ENCODE measurements around the gene MRO.

The MRO gene

DNA sequence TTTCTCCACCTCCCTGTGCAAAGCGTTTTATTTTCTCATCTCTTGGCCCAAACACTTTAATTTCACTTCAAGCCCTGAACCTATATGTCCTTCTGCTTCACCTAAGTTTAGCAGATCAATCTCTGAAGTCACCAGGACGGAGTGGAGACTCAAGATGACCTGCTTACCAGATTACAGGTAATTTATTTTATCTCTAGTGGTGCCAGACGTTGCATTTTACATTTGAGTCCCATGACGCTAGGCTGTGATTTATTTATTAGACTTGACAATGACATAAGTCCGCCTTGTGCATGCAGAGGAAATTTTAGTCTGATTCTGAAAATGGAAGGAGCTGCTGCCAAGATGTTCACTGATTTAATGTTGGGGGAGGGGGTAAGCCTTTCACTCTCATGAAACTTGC lies 73.9 kb downstream of the MRO start:
- H3K4me3 ChIP-seq (ENCODE audit: control insufficient read depth, low read depth, low read length), result no peak overlapping the region
- TF ChIP-seq, protein P1, sequence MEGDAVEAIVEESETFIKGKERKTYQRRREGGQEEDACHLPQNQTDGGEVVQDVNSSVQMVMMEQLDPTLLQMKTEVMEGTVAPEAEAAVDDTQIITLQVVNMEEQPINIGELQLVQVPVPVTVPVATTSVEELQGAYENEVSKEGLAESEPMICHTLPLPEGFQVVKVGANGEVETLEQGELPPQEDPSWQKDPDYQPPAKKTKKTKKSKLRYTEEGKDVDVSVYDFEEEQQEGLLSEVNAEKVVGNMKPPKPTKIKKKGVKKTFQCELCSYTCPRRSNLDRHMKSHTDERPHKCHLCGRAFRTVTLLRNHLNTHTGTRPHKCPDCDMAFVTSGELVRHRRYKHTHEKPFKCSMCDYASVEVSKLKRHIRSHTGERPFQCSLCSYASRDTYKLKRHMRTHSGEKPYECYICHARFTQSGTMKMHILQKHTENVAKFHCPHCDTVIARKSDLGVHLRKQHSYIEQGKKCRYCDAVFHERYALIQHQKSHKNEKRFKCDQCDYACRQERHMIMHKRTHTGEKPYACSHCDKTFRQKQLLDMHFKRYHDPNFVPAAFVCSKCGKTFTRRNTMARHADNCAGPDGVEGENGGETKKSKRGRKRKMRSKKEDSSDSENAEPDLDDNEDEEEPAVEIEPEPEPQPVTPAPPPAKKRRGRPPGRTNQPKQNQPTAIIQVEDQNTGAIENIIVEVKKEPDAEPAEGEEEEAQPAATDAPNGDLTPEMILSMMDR (IDR thresholded peaks at IDR 0.05; ENCODE audit: control insufficient read depth, insufficient read depth, low read depth, low read length, missing control alignments), result no peak

More for the DNA sequence above, 73.9 kb downstream of the MRO start:
- no peak for DNase-seq (ENCODE audit: low read depth)
